GM12874 (cell line): ENCODE data around the gene LHPP.

Experiments used
- TF ChIP-seq, protein P1 (sequence below): IDR thresholded peaks from 2 replicates; pipeline ENCODE4 v1.5.1; 2011; ENCODE audit warnings: low read depth, mild to moderate bottlenecking, control low read depth, low read length, moderate library complexity; ENCODE audit not compliant: insufficient read depth

Gene LHPP

GRCh38 chr10:124559372-124560132 lies 97.9 kb downstream of the LHPP start:
- TF ChIP-seq, protein P1, sequence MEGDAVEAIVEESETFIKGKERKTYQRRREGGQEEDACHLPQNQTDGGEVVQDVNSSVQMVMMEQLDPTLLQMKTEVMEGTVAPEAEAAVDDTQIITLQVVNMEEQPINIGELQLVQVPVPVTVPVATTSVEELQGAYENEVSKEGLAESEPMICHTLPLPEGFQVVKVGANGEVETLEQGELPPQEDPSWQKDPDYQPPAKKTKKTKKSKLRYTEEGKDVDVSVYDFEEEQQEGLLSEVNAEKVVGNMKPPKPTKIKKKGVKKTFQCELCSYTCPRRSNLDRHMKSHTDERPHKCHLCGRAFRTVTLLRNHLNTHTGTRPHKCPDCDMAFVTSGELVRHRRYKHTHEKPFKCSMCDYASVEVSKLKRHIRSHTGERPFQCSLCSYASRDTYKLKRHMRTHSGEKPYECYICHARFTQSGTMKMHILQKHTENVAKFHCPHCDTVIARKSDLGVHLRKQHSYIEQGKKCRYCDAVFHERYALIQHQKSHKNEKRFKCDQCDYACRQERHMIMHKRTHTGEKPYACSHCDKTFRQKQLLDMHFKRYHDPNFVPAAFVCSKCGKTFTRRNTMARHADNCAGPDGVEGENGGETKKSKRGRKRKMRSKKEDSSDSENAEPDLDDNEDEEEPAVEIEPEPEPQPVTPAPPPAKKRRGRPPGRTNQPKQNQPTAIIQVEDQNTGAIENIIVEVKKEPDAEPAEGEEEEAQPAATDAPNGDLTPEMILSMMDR, result no peak

DNA sequence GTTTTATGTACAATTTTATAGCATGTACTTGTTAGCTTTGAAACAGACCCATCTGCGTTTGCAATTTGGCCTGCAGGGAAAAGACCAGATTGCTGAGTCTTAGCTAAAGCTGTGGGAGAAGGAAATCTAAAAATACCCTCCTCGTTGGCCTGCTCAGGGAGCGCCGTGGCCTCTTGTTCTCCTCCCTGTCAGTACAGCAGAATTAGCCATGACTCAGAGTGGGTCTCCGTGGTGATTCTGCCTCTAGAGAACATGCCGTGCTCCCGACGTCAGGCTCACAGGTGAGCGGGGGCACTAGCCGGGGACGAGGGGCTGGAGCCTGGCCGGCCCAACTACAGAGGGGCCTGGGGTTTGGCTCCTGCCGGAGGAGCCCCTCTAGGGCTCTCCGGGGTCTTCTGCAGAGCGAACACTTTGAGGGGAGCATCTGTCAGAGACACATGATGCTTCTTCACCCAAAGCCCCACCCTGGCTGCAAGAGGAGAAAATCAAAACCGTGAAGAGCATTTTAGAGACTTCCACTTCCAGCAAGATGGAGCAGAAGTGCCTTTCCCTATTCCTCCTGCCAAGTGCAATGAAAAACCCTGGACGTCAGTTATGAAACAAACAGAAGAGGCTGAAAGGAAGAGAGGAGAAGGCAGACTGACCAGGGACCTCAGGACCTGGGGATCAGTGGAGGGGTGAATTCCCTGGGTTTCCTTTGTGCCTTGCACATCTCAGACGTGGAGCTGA lies 98.9 kb downstream of the LHPP start:
- TF ChIP-seq, protein P1, result no peak

- TF ChIP-seq, protein P1, result no peak
Observed at GRCh38 chr10:124561206-124561605, 99.6 kb downstream of the LHPP start.

GRCh38 chr10:124562425-124563060 lies 100.9 kb downstream of the LHPP start:
- TF ChIP-seq, protein P1, result no peak

GRCh38 chr10:124563320-124564040 lies 101.9 kb downstream of the LHPP start:
- TF ChIP-seq, protein P1, result no peak

DNA sequence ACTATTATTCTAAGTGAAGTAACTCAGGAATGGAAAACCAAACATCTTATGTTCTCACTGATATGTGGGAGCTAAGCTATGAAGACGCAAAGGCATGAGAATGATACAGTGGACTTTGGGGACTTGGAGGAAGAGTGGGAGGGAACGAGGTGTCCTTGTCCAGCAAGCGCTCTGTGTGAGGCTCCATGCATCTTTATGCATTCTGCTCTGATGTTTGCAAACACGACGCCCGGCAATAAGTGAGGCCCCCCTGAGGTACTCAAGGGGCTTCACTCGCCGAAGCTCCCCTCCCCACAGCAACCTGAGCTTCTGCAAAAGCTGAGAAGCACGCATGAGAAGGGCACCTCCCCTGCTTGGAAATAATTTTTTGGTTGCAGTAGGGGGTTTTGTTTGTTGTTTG lies 103.3 kb downstream of the LHPP start:
- TF ChIP-seq, protein P1, result no peak
